Tibial nerve (tissue), 4 donors: ENCODE data around the gene RAB9A.

Source experiments
- EP300 ChIP-seq, 2 donors: sonication (generic); formaldehyde crosslinking; IDR thresholded peaks; one replicate each; pipeline ENCODE4 v1.6.1; 2017; ENCODE audit warnings: antibody characterized with exemption in 2 of 2, mild to moderate bottlenecking in 1 of 2
- POLR2A ChIP-seq, 2 donors: fragments of 450-650 bp; IDR thresholded peaks; one replicate each; pipeline ENCODE4 v1.6.1; 2017; ENCODE audit warnings: antibody characterized with exemption in 2 of 2, mild to moderate bottlenecking in 2 of 2, moderate library complexity in 2 of 2
- TF ChIP-seq, protein P1 (sequence below), 5 experiments: fragments of 200-600 bp in 3 of 5; fragments of 450-650 bp in 2 of 5; sonication (generic) in 3 of 5; IDR thresholded peaks; one replicate each; pipeline ENCODE4 v1.5.1; 2016 to 2019; ENCODE audit warnings: antibody characterized with exemption in 5 of 5, mild to moderate bottlenecking in 3 of 5, moderate library complexity in 2 of 5

GRCh38 chrX:13703589-13703988, 14.7 kb downstream of the RAB9A start:
- TF ChIP-seq, protein P1, sequence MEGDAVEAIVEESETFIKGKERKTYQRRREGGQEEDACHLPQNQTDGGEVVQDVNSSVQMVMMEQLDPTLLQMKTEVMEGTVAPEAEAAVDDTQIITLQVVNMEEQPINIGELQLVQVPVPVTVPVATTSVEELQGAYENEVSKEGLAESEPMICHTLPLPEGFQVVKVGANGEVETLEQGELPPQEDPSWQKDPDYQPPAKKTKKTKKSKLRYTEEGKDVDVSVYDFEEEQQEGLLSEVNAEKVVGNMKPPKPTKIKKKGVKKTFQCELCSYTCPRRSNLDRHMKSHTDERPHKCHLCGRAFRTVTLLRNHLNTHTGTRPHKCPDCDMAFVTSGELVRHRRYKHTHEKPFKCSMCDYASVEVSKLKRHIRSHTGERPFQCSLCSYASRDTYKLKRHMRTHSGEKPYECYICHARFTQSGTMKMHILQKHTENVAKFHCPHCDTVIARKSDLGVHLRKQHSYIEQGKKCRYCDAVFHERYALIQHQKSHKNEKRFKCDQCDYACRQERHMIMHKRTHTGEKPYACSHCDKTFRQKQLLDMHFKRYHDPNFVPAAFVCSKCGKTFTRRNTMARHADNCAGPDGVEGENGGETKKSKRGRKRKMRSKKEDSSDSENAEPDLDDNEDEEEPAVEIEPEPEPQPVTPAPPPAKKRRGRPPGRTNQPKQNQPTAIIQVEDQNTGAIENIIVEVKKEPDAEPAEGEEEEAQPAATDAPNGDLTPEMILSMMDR (IDR thresholded peaks at IDR 0.05): no peak
- TF ChIP-seq POLR2A (IDR thresholded peaks at IDR 0.05): no peak
- no peak for TF ChIP-seq EP300 (IDR thresholded peaks at IDR 0.05)
